ENCODE results near the gene CACHD1.

DNA sequence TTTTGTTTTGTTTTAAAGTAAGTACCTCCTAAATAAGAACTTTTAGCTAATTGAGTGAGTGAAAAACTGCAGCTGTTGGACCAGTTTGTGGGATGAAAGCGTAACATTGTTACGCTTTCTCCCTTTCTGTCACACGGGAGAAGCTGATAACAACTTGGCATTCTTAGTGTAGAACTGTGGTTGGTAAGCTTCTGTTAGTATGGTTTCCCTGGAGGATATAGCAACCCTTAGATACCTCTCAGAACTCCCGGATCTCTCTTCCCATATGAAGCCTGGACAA is 98.2 kb downstream of the CACHD1 start:
- TF ChIP-seq MAFK (IDR thresholded peaks at IDR 0.05; ENCODE audit: low read depth, low read length): no peak
- TF ChIP-seq, protein P1, sequence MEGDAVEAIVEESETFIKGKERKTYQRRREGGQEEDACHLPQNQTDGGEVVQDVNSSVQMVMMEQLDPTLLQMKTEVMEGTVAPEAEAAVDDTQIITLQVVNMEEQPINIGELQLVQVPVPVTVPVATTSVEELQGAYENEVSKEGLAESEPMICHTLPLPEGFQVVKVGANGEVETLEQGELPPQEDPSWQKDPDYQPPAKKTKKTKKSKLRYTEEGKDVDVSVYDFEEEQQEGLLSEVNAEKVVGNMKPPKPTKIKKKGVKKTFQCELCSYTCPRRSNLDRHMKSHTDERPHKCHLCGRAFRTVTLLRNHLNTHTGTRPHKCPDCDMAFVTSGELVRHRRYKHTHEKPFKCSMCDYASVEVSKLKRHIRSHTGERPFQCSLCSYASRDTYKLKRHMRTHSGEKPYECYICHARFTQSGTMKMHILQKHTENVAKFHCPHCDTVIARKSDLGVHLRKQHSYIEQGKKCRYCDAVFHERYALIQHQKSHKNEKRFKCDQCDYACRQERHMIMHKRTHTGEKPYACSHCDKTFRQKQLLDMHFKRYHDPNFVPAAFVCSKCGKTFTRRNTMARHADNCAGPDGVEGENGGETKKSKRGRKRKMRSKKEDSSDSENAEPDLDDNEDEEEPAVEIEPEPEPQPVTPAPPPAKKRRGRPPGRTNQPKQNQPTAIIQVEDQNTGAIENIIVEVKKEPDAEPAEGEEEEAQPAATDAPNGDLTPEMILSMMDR (conservative IDR thresholded peaks at IDR 0.05; ENCODE audit: low read depth, low read length): no peak
- TF ChIP-seq RAD21 (IDR thresholded peaks at IDR 0.05; ENCODE audit: low read length): no peak
